Left ventricle myocardium inferior (tissue), 1 donor: ENCODE measurements around the gene NDUFA8. TPM values are rescaled to one million over a fixed set of nuclear protein-coding genes. Genes with fewer than 3 reads are reported as not detected.

ENCODE experiments used
- DNase-seq: peaks from one replicate; pipeline ENCODE4 v3.0.0-alpha.2; 2020
- H3K27ac ChIP-seq: fragments of 200-600 bp; replicated peaks from 2 replicates; pipeline ENCODE4 v1.8.0; 2021
- H3K27me3 ChIP-seq: fragments of 200-600 bp; 2 replicates; pipeline ENCODE4 v1.8.0; 2021; ENCODE audit warnings: low read depth
- H3K36me3 ChIP-seq: fragments of 200-600 bp; 2 replicates; pipeline ENCODE4 v1.8.0; 2021
- H3K4me1 ChIP-seq: fragments of 200-600 bp; 2 replicates; pipeline ENCODE4 v1.8.0; 2021
- H3K4me3 ChIP-seq: fragments of 200-600 bp; 2 replicates; pipeline ENCODE4 v1.8.0; 2021; ENCODE audit warnings: mild to moderate bottlenecking, moderate library complexity
- H3K9me3 ChIP-seq: fragments of 200-600 bp; replicated peaks from 2 replicates; pipeline ENCODE4 v1.8.0; 2021
- intact Hi-C: fragments of 100-400 bp; cut with micrococcal nuclease; formaldehyde crosslinking; loops from one replicate; pipeline ENCODE4 v1.11.0; 2022
- total RNA-seq: library from RNA; stranded (reverse); fragmentation: NEBNext Ultra II Directional; extraction: Animal tissue kit (Norgen Biotek cat#: 25700); gene quantifications from one replicate; pipeline ENCODE4 v1.2.1, GENCODE V29; 2021
- TF ChIP-seq, protein P1 (sequence below): fragments of 200-600 bp; IDR thresholded peaks from 2 replicates; pipeline ENCODE4 v1.8.0; 2021; ENCODE audit warnings: antibody characterized with exemption, mild to moderate bottlenecking, borderline replicate concordance
- donor health status: DM: no; HTN: yes; CAD: no; lungs with severe emphysema.

NDUFA8 gene
- total RNA-seq, 1 donor from 2014 or later, result 311 TPM

DNA sequence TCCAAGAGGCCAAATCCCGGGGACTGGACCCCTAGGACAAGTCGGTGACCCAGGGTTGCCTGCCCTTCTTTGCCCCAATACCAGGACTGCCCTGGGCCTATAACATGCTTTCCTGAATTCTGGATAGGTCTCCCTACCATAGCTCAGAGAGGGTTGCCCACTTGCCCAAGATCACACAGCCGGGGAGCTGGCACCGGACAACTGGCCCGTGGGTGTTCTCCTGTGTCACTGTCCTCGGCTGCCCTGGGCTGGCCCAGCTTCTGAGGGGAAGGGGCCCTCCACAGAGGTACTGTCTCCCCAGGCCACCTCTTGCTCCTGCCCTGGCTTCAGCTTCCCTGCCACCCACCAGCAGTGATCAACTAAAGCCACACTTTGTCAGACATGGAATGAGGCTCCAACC is 37.6 kb downstream of the NDUFA8 start:
- H3K36me3 ChIP-seq, result no peaks in the 10 kb centered on the region
- no peak for DNase-seq
- intact Hi-C loops, result loop anchor here (10.0 kb wide), 1 partner anchor 333 kb away; no protein-coding TSS in a partner anchor
- no peaks in the 10 kb centered on the region for H3K9me3 ChIP-seq
- H3K4me1 ChIP-seq, result peaks cover 18% of the 10 kb centered on the region
- no peak overlapping the region for H3K4me3 ChIP-seq
- no peak overlapping the region for H3K27ac ChIP-seq
- TF ChIP-seq, protein P1, sequence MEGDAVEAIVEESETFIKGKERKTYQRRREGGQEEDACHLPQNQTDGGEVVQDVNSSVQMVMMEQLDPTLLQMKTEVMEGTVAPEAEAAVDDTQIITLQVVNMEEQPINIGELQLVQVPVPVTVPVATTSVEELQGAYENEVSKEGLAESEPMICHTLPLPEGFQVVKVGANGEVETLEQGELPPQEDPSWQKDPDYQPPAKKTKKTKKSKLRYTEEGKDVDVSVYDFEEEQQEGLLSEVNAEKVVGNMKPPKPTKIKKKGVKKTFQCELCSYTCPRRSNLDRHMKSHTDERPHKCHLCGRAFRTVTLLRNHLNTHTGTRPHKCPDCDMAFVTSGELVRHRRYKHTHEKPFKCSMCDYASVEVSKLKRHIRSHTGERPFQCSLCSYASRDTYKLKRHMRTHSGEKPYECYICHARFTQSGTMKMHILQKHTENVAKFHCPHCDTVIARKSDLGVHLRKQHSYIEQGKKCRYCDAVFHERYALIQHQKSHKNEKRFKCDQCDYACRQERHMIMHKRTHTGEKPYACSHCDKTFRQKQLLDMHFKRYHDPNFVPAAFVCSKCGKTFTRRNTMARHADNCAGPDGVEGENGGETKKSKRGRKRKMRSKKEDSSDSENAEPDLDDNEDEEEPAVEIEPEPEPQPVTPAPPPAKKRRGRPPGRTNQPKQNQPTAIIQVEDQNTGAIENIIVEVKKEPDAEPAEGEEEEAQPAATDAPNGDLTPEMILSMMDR, result no peak
- H3K27me3 ChIP-seq, result peaks cover 18% of the 10 kb centered on the region

DNA sequence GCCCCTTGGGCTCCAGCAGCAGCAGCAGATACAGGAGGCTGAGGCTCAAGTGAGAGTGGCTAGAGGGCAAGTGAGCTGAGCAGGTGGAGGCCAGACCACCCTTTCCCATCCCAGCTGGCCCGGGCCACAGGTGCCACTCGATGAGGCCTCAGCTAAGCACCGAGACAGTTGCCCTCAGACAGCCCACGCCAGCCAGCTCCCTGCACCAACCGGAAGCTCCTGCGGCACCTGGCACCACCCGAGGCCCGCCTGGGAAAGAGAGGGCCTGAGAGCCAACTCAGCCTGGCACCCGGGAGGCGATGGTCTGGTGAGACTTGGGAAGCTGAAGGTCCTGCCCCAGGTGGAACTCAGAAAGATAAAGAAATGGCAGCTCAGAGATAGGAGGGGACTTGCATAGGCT is 38.2 kb downstream of the NDUFA8 start:
- no peaks in the 10 kb centered on the region for H3K9me3 ChIP-seq

GRCh38 chr9:122120316-122121071 is 39.1 kb downstream of the NDUFA8 start:
- H3K4me3 ChIP-seq, result no peak overlapping the region
- intact Hi-C loops, result loop anchor here (10.0 kb wide), 1 partner anchor 334 kb away; no protein-coding TSS in a partner anchor
- H3K4me1 ChIP-seq, result peaks cover 3% of the 10 kb centered on the region
- H3K27ac ChIP-seq, result no peak overlapping the region
- H3K27me3 ChIP-seq, result peaks cover 17% of the 10 kb centered on the region
- no peaks in the 10 kb centered on the region for H3K36me3 ChIP-seq
- no peak for DNase-seq
- H3K9me3 ChIP-seq, result no peaks in the 10 kb centered on the region
- TF ChIP-seq, protein P1, result no peak

More for the DNA sequence above, 38.2 kb downstream of the NDUFA8 start:
- no peak overlapping the region for H3K4me3 ChIP-seq
- no peak for DNase-seq
- no peaks in the 10 kb centered on the region for H3K36me3 ChIP-seq
- peaks cover 12% of the 10 kb centered on the region for H3K4me1 ChIP-seq
- TF ChIP-seq, protein P1, result no peak
- intact Hi-C loops, result loop anchor here (10.0 kb wide), 1 partner anchor 333 kb away; no protein-coding TSS in a partner anchor
- peaks cover 17% of the 10 kb centered on the region for H3K27me3 ChIP-seq
- H3K27ac ChIP-seq, result no peak overlapping the region

DNA sequence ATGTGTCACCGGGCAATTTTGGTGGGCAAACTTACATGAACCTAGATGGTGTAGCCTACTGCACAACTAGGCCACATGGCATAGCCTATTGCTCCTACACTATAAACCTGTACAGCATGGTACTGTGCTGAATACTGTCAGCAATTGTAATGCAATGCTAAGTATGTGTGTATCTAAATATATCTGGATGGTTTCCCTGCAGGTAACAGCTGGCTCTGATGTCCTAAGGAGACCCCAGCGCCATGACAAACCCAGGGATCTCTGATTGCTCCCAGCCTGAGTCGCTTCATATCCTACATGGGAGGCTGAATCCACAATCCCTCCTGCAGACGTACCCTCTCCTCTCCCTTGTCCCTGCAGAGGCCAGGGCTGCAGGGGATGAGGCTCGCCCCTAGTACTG is 39.9 kb downstream of the NDUFA8 start:
- DNase-seq, result no peak
- no peak overlapping the region for H3K4me3 ChIP-seq
- no peaks in the 10 kb centered on the region for H3K36me3 ChIP-seq
- H3K27me3 ChIP-seq, result peaks cover 23% of the 10 kb centered on the region
- H3K27ac ChIP-seq, result no peak overlapping the region
- no peaks in the 10 kb centered on the region for H3K9me3 ChIP-seq
- H3K4me1 ChIP-seq, result no peaks in the 10 kb centered on the region
- intact Hi-C loops, result loop anchor here (10.0 kb wide), 1 partner anchor 335 kb away; no protein-coding TSS in a partner anchor
- TF ChIP-seq, protein P1, result no peak

GRCh38 chr9:122119166-122119521 is 40.4 kb downstream of the NDUFA8 start:
- H3K27me3 ChIP-seq, result peaks cover 29% of the 10 kb centered on the region
- no peaks in the 10 kb centered on the region for H3K9me3 ChIP-seq
- no peak overlapping the region for H3K27ac ChIP-seq
- H3K4me3 ChIP-seq, result no peak overlapping the region
- H3K36me3 ChIP-seq, result no peaks in the 10 kb centered on the region
- intact Hi-C loops, result no loop called here
- TF ChIP-seq, protein P1, result no peak
- DNase-seq, result no peak
- H3K4me1 ChIP-seq, result no peaks in the 10 kb centered on the region
